Metanephros (tissue), 1 donor: ENCODE measurements around the gene C10orf71. TPM values are rescaled to one million over a fixed set of nuclear protein-coding genes. Genes with fewer than 3 reads are reported as not detected.

Experiments
- total RNA-seq: library from RNA; depleted of rRNA; stranded (reverse); fragments of >200 nt; gene quantifications from one replicate; pipeline ENCODE4 v1.2.3, GENCODE V29; 2014

C10orf71 gene, protein sequence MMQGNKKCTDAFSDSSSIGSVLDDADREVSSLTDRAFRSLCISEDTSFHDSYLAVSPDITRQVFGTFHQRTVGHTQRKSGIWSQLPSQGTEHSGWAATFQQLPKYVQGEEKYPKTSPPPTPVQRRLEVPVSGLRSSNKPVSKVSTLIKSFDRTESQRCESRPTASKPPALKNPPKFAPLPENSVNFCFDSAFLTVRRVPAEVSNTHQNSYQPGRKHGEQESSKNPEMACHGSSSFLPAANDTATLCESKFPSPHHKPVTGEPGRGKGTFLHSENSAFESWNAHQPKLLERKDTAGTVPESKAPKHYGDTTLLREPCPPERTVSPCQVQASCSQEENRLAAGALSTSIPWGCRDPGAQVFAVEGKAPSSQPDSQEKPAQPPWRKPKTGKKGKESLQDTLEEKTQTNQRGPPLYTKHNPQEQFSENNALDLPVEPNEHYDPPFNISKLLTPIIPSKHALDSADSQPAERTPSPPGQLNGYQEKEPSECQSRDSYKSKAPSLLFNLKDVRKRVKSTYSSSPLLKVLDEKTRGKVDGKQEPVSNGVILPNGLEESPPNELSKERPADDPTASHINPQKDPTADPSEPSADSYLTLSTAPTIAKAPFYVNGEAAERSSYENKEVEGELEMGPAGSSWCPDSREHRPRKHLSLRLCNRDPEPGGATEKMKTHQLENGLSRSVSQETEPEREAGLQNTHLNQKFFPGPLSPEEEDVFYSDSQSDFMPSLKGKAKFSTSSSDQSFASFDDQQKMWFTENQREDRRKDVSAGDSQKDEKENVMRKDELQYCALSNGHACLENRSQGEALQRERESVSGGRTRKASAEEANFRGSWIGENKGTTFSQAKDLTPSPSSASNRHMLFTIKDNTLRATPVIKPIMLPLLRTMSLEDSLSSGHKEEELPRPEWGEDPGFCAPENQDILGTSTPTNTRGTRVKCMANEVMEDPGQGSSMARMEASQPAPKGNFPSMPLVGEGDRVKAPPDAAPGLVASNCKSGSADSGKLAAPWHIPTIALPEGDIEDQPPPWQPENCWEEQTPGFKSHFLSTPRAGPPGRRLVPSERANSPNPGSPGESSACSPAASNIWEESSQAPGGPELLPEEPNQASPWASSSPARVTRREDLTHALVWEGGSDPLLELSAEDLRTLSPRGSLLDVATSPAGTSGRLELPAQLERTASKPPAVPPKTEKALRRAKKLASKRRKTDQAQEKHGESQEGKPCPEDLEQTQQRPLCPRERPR (N-terminal part only)
- total RNA-seq = 3.7 TPM

DNA sequence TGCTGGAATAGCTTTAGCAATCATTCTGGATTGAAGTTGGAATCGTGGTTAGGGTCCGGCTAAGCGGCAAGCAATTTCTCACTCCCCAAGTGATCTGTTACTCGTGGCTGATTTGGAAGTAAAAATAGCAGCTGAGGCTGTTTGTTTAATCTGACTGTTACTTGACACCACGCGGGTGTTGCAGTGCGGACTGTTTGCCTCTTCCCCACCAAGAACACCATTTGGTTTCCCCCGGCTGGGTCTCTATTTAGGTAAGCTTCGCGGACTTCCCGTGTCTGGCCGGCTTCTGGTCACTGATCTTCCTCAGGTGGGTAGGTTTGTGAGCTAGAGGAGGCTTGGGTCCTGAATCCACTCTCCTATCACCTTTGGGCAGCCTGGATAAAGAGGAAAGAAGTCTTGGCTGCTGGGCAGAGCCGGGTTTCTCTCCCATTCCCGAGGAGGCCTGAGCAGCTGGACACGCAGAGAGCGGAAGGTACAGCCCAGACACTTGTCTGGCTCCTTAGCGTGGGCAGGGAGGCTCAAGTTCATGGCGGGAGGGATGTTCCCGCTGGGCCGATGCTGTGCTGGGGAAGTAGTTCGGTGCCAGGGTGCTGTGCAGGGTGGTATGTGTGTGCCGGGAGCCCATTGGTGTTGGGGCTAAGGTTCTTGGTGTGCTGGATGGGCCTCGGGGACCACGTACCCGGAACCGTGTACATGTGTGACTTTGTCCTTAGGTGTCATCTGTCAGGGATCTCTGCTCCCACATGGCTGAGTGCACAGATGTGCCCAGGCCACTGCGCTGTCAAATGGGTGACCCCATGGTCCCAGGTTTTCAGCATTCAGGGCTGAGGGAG, at the start of gene C10orf71:
C10orf71 (plus strand) TSS at position 188 of the 833 bp plus-strand sequence. CDS start 23,376 bp downstream, outside the sequence.

Other genes with a start within 250 kb of the C10orf71 start
- 21.5 TPM for gene VSTM4, start 183.6 kb upstream of the C10orf71 start, total RNA-seq
- gene FAM170B, start 165.1 kb upstream of the C10orf71 start, total RNA-seq = not detected
- 5.5 TPM for gene TMEM273, start 110.8 kb upstream of the C10orf71 start, total RNA-seq
- not detected for gene DRGX, start 96.9 kb downstream of the C10orf71 start, total RNA-seq
- gene ERCC6, start 240.0 kb downstream of the C10orf71 start, total RNA-seq = 20.7 TPM